Gastroesophageal sphincter (tissue), 3 donors: ENCODE results near the gene FAM25A.
"Not testable (repeated sequence)": the region's sequence is repeated elsewhere in the genome, so short reads cannot be mapped to it uniquely, and the experiment has no call there.

Experiments used
- CTCF ChIP-seq, 4 experiments: fragments of 200-600 bp in 2 of 4; fragments of 450-650 bp in 2 of 4; sonication (generic) in 1 of 4; IDR thresholded peaks; one replicate each; pipeline ENCODE4 v1.5.1; 2017 to 2019; ENCODE audit warnings: antibody characterized with exemption in 4 of 4, mild to moderate bottlenecking in 2 of 4, moderate library complexity in 2 of 4
- EP300 ChIP-seq: sonication (generic); formaldehyde crosslinking; IDR thresholded peaks from one replicate; pipeline ENCODE4 v1.6.1; 2017; ENCODE audit warnings: antibody characterized with exemption, mild to moderate bottlenecking
- POLR2A ChIP-seq, 2 donors: fragments of 450-650 bp; IDR thresholded peaks; one replicate each; pipeline ENCODE4 v1.6.1; 2017; ENCODE audit warnings: antibody characterized with exemption in 2 of 2, mild to moderate bottlenecking in 2 of 2, moderate library complexity in 1 of 2
- POLR2AphosphoS5 ChIP-seq: sonication (generic); formaldehyde crosslinking; IDR thresholded peaks from one replicate; pipeline ENCODE4 v1.6.1; 2017; ENCODE audit warnings: antibody characterized with exemption

- TF ChIP-seq CTCF (IDR thresholded peaks at IDR 0.05); POLR2A (IDR thresholded peaks at IDR 0.05); POLR2AphosphoS5; EP300: not testable (repeated sequence)
Observed at GRCh38 chr10:87026747-87027508, 6.8 kb downstream of the FAM25A start.
